ENCODE results near the gene ATP6V0A1.
"Not testable (repeated sequence)": the region's sequence is repeated elsewhere in the genome, so short reads cannot be mapped to it uniquely, and the experiment has no call there.

Gene ATP6V0A1

GRCh38 chr17:42477173-42477572 is 18.5 kb downstream of the ATP6V0A1 start:
- no peak for DNase-seq (ENCODE audit: low read depth in 2 of 2)
- H3K4me3 ChIP-seq (replicated peaks in 1 of 2; ENCODE audit: low read depth in 2 of 2, low read length in 2 of 2), result no peak overlapping the region
- no peak for TF ChIP-seq CTCF (IDR thresholded peaks at IDR 0.05; ENCODE audit: low read depth, low read length)

- not testable (repeated sequence) for DNase-seq (ENCODE audit: low read depth in 2 of 2); H3K4me3 ChIP-seq (replicated peaks in 1 of 2; ENCODE audit: low read depth in 2 of 2, low read length in 2 of 2)
Observed at GRCh38 chr17:42477824-42478223, 19.1 kb downstream of the ATP6V0A1 start.

GRCh38 chr17:42484304-42484703 is 25.6 kb downstream of the ATP6V0A1 start:
- no peak overlapping the region for H3K4me3 ChIP-seq (replicated peaks in 1 of 2; ENCODE audit: low read depth in 2 of 2, low read length in 2 of 2)
- no peak for TF ChIP-seq CTCF (IDR thresholded peaks at IDR 0.05; ENCODE audit: low read depth, low read length)
- DNase-seq (ENCODE audit: low read depth in 2 of 2), result no peak

- TF ChIP-seq CTCF (IDR thresholded peaks at IDR 0.05; ENCODE audit: low read depth, low read length), result no peak
- H3K4me3 ChIP-seq (replicated peaks in 1 of 2; ENCODE audit: low read depth in 2 of 2, low read length in 2 of 2), result no peak overlapping the region
- peak; percentile 27 to 61 for DNase-seq (ENCODE audit: low read depth in 2 of 2)
Observed at GRCh38 chr17:42485680-42486079, 27.0 kb downstream of the ATP6V0A1 start.

GRCh38 chr17:42488032-42488431 is 29.4 kb downstream of the ATP6V0A1 start:
- no peak for TF ChIP-seq CTCF (IDR thresholded peaks at IDR 0.05; ENCODE audit: low read depth, low read length)
- no peak overlapping the region for H3K4me3 ChIP-seq (replicated peaks in 1 of 2; ENCODE audit: low read depth in 2 of 2, low read length in 2 of 2)
- no peak for DNase-seq (ENCODE audit: low read depth in 2 of 2)

- no peak overlapping the region for H3K4me3 ChIP-seq (replicated peaks in 1 of 2; ENCODE audit: low read depth in 2 of 2, low read length in 2 of 2)
- TF ChIP-seq CTCF (IDR thresholded peaks at IDR 0.05; ENCODE audit: low read depth, low read length), result no peak
- DNase-seq (ENCODE audit: low read depth in 2 of 2), result no peak
Observed at GRCh38 chr17:42493319-42493718, 34.6 kb downstream of the ATP6V0A1 start.

GRCh38 chr17:42494673-42495072 is 36.0 kb downstream of the ATP6V0A1 start:
- no peak overlapping the region for H3K4me3 ChIP-seq (replicated peaks in 1 of 2; ENCODE audit: low read depth in 2 of 2, low read length in 2 of 2)
- no peak for DNase-seq (ENCODE audit: low read depth in 2 of 2)
- TF ChIP-seq CTCF (IDR thresholded peaks at IDR 0.05; ENCODE audit: low read depth, low read length), result no peak

Measured in cardiac fibroblast (primary cell).